Astrocyte (in vitro differentiated cells and primary cell): ENCODE data around the gene TGM1. TPM values are rescaled to one million over a fixed set of nuclear protein-coding genes. Genes with fewer than 3 reads are reported as not detected.
"Not testable (repeated sequence)": the region's sequence is repeated elsewhere in the genome, so short reads cannot be mapped to it uniquely, and the experiment has no call there.

ENCODE experiments used
- DNase-seq: peaks from one replicate; pipeline ENCODE4 v3.0.0-alpha.2; 2010; ENCODE audit warnings: low read depth
- FAIRE-seq: peaks from 2 replicates; lab custom pipeline; 2011; peaks lifted over from hg19 to GRCh38; lab: Jason Lieb, UNC
- H2AFZ ChIP-seq: 2 replicates; pipeline ENCODE4 v1.6.0; 2012; ENCODE audit warnings: low read depth, low read length, inconsistent platforms
- H3K27ac ChIP-seq: 2 replicates; pipeline ENCODE4 v1.5.1; 2011; ENCODE audit warnings: low read depth, low read length, inconsistent platforms
- H3K27me3 ChIP-seq: 2 replicates; pipeline ENCODE4 v1.6.0; 2011; ENCODE audit warnings: low read length, inconsistent platforms; ENCODE audit not compliant: insufficient read depth
- H3K36me3 ChIP-seq: 2 replicates; pipeline ENCODE4 v1.5.1; 2011; ENCODE audit warnings: low read length, inconsistent platforms; ENCODE audit not compliant: insufficient read depth
- H3K4me1 ChIP-seq: 2 replicates; pipeline ENCODE4 v1.5.1; 2011; ENCODE audit warnings: low read length, inconsistent platforms; ENCODE audit not compliant: insufficient read depth
- H3K4me2 ChIP-seq: 2 replicates; pipeline ENCODE4 v1.6.0; 2012; ENCODE audit warnings: low read length, inconsistent platforms
- H3K4me3 ChIP-seq: 2 replicates; pipeline ENCODE4 v1.5.1; 2011; ENCODE audit warnings: low read depth, mild to moderate bottlenecking, low read length, inconsistent platforms; ENCODE audit not compliant: insufficient read depth
- H3K79me2 ChIP-seq: 2 replicates; pipeline ENCODE4 v1.6.0; 2012; ENCODE audit warnings: mild to moderate bottlenecking, low read length, inconsistent platforms; ENCODE audit not compliant: insufficient read depth
- H3K9ac ChIP-seq: 2 replicates; pipeline ENCODE4 v1.6.0; 2012; ENCODE audit warnings: mild to moderate bottlenecking, low read length, inconsistent platforms
- H3K9me3 ChIP-seq: 2 replicates; pipeline ENCODE4 v1.5.1; 2012; ENCODE audit warnings: low read depth, mild to moderate bottlenecking, low read length, inconsistent platforms; ENCODE audit not compliant: insufficient read depth
- H4K20me1 ChIP-seq: 2 replicates; pipeline ENCODE4 v1.6.0; 2012; ENCODE audit warnings: low read length, inconsistent platforms; ENCODE audit not compliant: insufficient read depth
- H3K27ac Mint-ChIP-seq: one replicate; pipeline ENCODE4 v1.8.0; 2021; ENCODE audit warnings: mild to moderate bottlenecking, mixed read lengths; ENCODE audit not compliant: unreplicated experiment
- H3K27me3 Mint-ChIP-seq: one replicate; pipeline ENCODE4 v1.8.0; 2021; ENCODE audit warnings: low read depth, mixed read lengths; ENCODE audit not compliant: unreplicated experiment
- H3K36me3 Mint-ChIP-seq: one replicate; pipeline ENCODE4 v1.8.0; 2021; ENCODE audit warnings: low read depth, mixed read lengths; ENCODE audit not compliant: unreplicated experiment
- H3K4me1 Mint-ChIP-seq: one replicate; pipeline ENCODE4 v1.8.0; 2021; ENCODE audit warnings: low read depth, mixed read lengths; ENCODE audit not compliant: unreplicated experiment
- H3K4me3 Mint-ChIP-seq: one replicate; pipeline ENCODE4 v1.8.0; 2021; ENCODE audit warnings: mild to moderate bottlenecking, moderate library complexity, mixed read lengths; ENCODE audit not compliant: unreplicated experiment
- H3K9me3 Mint-ChIP-seq: one replicate; pipeline ENCODE4 v1.8.0; 2021; ENCODE audit warnings: mild to moderate bottlenecking, mixed read lengths; ENCODE audit not compliant: unreplicated experiment
- EZH2 ChIP-seq: IDR thresholded peaks from 2 replicates; pipeline ENCODE4 v1.6.1; 2012; ENCODE audit warnings: mild to moderate bottlenecking, low read length, inconsistent platforms; ENCODE audit not compliant: insufficient read depth
- total RNA-seq: library from RNA; stranded (reverse); gene quantifications from 2 replicates; pipeline ENCODE4 v1.2.1, GENCODE V29; 2021
- TF ChIP-seq, protein P1 (sequence below): IDR thresholded peaks from 2 replicates; pipeline ENCODE4 v1.5.1; 2011; ENCODE audit warnings: low read depth, mild to moderate bottlenecking, inconsistent platforms, low read length, moderate library complexity; ENCODE audit not compliant: insufficient read depth

Gene TGM1
- total RNA-seq, 1 donor from 2014 or later = 3.8 TPM

DNA sequence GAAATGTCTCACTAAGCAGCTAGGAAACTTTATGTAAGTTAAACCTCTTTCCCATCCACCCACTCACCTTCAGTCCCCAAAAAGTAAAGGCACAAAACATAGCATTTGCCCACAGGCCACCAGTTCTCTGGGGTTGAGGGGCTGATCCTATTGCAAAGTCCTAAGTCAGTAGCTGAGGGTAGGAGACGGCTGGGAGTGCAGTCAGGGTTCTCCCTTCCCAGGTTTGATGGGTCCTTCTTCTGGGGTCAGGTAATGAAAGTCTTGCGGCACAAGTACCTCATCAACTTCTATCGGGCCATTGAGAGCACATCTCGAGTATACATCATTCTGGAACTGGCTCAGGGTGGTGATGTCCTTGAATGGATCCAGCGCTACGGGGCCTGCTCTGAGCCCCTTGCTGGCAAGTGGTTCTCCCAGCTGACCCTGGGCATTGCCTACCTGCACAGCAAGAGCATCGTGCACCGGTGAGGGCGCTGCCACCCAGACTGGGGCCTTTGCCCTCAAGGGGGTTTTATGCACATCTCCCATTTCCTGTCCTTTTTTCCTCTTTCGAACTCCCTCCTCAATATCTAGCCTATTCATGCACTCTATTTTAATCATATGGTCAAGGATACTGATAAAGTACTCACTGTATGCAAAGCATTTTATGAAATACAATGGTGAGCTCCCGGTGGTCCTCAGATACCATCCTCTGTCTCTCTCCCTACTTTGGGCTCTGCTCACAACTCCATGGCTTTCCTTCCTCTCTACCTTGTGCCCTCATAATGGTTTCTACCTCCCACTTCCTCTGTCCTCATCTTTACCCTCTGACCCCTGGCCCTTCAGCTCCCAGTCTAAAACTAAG is 56.5 kb downstream of the TGM1 start:
- Histone ChIP-seq H3K4me1 (no peaks in the 10 kb centered on the region), H2AFZ (no peak overlapping the region), H3K27me3 (no peaks in the 10 kb centered on the region), H3K4me3 (no peak overlapping the region), H3K9ac (no peak overlapping the region), H3K79me2 (peaks cover 3% of the 10 kb centered on the region), H3K9me3 (no peaks in the 10 kb centered on the region), H4K20me1 (peaks cover 4% of the 10 kb centered on the region), H3K27ac (no peak overlapping the region), H3K36me3 (peaks cover 9% of the 10 kb centered on the region), H3K4me2 (no peak overlapping the region)
- FAIRE-seq (no peak), DNase-seq (no peak)
- Mint-ChIP-seq H3K4me1 (no peaks in the 10 kb centered on the region), H3K36me3 (peaks cover 47% of the 10 kb centered on the region), H3K27me3 (no peaks in the 10 kb centered on the region), H3K9me3 (peaks cover 5% of the 10 kb centered on the region), H3K27ac (no peak overlapping the region), H3K4me3 (peak overlapping the region; percentile 25)
- TF ChIP-seq, protein P1, sequence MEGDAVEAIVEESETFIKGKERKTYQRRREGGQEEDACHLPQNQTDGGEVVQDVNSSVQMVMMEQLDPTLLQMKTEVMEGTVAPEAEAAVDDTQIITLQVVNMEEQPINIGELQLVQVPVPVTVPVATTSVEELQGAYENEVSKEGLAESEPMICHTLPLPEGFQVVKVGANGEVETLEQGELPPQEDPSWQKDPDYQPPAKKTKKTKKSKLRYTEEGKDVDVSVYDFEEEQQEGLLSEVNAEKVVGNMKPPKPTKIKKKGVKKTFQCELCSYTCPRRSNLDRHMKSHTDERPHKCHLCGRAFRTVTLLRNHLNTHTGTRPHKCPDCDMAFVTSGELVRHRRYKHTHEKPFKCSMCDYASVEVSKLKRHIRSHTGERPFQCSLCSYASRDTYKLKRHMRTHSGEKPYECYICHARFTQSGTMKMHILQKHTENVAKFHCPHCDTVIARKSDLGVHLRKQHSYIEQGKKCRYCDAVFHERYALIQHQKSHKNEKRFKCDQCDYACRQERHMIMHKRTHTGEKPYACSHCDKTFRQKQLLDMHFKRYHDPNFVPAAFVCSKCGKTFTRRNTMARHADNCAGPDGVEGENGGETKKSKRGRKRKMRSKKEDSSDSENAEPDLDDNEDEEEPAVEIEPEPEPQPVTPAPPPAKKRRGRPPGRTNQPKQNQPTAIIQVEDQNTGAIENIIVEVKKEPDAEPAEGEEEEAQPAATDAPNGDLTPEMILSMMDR = no peak
- TF ChIP-seq EZH2 = no peak

DNA sequence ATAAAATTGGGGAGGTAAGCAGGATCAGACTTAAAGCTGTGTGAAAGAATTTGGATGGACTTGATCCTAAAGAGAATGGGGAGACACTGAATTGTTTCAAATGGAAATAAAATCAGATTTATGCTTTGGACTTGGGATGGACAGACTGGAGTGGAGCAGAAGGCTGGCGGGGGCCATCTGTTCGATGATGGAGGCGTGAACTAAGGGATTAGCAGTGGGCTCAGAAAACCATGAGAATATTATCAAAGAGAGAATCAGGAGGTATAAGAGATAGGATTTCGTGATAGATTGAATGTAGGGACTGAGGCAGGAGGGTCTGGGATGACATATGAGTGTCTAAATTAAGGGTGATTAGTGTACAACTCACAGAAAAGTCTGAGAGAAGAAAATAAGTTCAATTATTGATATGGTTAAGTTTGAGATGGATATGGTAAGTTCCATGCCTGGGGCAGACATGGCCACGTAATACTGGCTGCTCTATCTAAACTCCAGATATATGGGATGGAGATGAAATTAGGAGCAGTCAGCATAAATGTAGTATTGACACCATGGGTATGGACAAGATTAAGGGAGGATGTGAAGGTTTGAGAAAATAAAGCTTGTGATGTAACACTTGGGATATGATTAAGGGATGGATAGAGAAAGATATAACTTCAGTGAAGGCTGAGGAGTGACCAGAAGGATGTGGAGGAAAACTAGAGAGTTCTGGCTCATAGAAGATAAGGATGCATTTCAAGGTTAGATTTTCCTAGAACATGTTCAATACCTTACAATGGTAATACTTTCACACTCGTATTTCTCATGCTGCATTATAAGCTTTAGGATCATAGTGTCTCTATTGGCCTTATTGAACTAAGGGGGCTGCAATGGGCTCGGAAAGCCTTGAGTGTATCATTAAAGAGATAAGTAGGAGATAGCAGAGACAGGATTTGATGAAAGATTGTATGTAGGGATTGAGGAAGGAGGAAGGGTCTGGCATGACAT is 58.5 kb downstream of the TGM1 start:
- Mint-ChIP-seq H3K27ac (no peak overlapping the region), H3K27me3 (no peaks in the 10 kb centered on the region), H3K9me3 (peaks cover 5% of the 10 kb centered on the region), H3K36me3 (peaks cover 46% of the 10 kb centered on the region), H3K4me3 (no peak overlapping the region), H3K4me1 (no peaks in the 10 kb centered on the region)
- Histone ChIP-seq H2AFZ (no peak overlapping the region), H4K20me1 (peaks cover 4% of the 10 kb centered on the region), H3K9me3 (peaks cover 2% of the 10 kb centered on the region), H3K79me2 (peaks cover 3% of the 10 kb centered on the region), H3K27me3 (no peaks in the 10 kb centered on the region), H3K27ac (no peak overlapping the region), H3K4me2 (no peak overlapping the region), H3K4me1 (no peaks in the 10 kb centered on the region), H3K9ac (no peak overlapping the region), H3K36me3 (peaks cover 13% of the 10 kb centered on the region), H3K4me3 (no peak overlapping the region)
- TF ChIP-seq EZH2 = no peak
- TF ChIP-seq, protein P1 = no peak
- DNase-seq = no peak
- FAIRE-seq = no peak

DNA sequence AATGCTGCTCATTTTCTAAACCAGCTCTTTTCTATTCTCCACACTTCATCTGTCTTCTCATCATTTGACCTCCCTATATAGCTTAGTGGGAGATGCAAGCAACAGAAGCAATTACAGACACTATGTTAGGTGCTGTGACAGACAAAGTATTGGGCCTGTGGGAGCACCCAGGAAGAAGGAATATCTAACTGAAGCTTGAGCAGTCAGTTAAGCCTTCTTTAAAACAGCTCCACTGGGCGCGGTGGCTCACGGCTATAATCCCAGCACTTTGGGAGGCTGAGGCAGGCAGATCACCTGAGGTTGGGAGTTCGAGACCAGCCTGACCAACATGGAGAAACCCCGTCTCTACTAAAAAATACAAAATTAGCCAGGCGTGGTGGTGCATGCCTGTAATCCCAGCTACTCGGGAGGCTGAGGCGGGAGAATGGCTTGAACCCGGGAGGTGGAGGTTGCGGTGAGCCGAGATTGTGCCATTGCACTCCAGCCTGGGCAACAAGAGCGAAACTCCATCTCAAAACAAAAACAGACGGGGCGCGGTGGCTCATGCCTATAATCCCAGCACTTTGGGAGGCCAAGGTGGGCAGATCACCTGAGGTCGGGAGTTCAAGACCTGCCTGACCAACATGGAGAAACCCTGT is 59.6 kb downstream of the TGM1 start:
- not testable (repeated sequence) for H3K9ac ChIP-seq, H3K9me3 ChIP-seq, H3K4me3 ChIP-seq, H3K4me2 ChIP-seq, H3K79me2 ChIP-seq, H2AFZ ChIP-seq, FAIRE-seq, H3K4me1 Mint-ChIP-seq, H3K4me1 ChIP-seq, H3K27me3 ChIP-seq, H3K27me3 Mint-ChIP-seq, H3K9me3 Mint-ChIP-seq, H3K27ac ChIP-seq, H4K20me1 ChIP-seq, H3K4me3 Mint-ChIP-seq, DNase-seq
- peaks cover 13% of the 10 kb centered on the region for H3K36me3 ChIP-seq
- Mint-ChIP-seq H3K27ac (peak overlapping the region; percentile 34), H3K36me3 (peaks cover 46% of the 10 kb centered on the region)

DNA sequence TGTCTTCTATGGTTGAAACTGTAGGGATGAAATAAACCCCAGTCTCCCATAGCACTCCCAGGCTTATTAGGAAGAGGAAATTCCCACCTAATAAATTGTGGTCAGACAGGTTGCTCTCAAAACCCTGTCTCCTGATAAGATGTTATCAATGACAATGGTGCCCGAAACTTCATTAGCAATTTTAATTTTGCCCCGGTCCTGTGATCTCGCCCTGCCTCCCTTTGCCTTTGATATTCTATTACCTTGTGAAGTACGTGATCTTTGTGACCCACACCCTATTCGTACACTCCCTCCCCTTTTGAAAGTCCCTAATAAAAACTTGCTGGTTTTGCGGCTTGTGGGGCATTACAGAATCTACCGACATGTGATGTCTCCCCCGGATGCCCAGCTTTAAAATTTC is 60.4 kb downstream of the TGM1 start:
- not testable (repeated sequence) for H3K27me3 ChIP-seq, H3K27me3 Mint-ChIP-seq, H3K4me3 ChIP-seq, H3K9me3 ChIP-seq, H3K27ac ChIP-seq, H3K9me3 Mint-ChIP-seq, DNase-seq, H3K4me1 ChIP-seq, H3K4me1 Mint-ChIP-seq, FAIRE-seq, H3K4me3 Mint-ChIP-seq, H3K4me2 ChIP-seq, H4K20me1 ChIP-seq, H3K27ac Mint-ChIP-seq, H2AFZ ChIP-seq, H3K9ac ChIP-seq
- H3K36me3 Mint-ChIP-seq = peaks cover 39% of the 10 kb centered on the region
- H3K79me2 ChIP-seq = peaks cover 10% of the 10 kb centered on the region
- H3K36me3 ChIP-seq = peaks cover 13% of the 10 kb centered on the region
